GM12872 (cell line): Measurements from ENCODE around the gene RPS6KA2.

Experiments
- TF ChIP-seq, protein P1 (sequence below): IDR thresholded peaks from 3 replicates; pipeline ENCODE4 v1.5.1; 2011; ENCODE audit warnings: low read depth, mild to moderate bottlenecking, low read length, moderate library complexity; ENCODE audit not compliant: insufficient read depth

The RPS6KA2 gene

GRCh38 chr6:166488701-166489100 lies 138.3 kb downstream of the RPS6KA2 start:
- TF ChIP-seq, protein P1, sequence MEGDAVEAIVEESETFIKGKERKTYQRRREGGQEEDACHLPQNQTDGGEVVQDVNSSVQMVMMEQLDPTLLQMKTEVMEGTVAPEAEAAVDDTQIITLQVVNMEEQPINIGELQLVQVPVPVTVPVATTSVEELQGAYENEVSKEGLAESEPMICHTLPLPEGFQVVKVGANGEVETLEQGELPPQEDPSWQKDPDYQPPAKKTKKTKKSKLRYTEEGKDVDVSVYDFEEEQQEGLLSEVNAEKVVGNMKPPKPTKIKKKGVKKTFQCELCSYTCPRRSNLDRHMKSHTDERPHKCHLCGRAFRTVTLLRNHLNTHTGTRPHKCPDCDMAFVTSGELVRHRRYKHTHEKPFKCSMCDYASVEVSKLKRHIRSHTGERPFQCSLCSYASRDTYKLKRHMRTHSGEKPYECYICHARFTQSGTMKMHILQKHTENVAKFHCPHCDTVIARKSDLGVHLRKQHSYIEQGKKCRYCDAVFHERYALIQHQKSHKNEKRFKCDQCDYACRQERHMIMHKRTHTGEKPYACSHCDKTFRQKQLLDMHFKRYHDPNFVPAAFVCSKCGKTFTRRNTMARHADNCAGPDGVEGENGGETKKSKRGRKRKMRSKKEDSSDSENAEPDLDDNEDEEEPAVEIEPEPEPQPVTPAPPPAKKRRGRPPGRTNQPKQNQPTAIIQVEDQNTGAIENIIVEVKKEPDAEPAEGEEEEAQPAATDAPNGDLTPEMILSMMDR = no peak

DNA sequence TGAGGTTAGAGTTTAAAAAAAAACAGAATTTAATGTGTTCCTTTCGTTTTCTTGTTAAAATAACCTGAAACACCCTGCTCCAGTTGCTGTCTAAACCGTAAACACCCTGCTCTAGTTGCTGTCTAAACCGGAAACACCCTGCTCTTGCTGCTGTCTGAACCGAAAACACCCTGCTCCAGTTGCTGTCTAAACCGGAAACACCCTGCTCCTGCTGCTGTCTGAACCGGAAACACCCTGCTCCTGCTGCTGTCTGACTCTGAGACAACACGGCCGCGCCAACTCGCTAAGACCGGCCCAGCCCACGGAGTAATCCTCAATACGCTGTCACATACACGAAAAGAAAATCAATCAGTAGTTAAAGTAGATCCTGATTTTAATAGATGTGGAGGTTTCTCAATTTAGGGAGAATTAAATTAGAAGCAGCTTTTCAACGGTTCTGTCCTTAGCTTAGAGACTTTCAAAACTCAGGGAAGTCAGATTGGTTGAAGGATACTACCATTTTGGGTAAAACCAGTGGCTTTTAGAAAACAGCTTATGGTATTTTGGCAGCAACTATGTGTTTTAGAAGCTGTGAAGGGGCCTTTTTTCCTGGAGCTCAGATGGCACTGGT lies 138.9 kb downstream of the RPS6KA2 start:
- TF ChIP-seq, protein P1 = no peak

DNA sequence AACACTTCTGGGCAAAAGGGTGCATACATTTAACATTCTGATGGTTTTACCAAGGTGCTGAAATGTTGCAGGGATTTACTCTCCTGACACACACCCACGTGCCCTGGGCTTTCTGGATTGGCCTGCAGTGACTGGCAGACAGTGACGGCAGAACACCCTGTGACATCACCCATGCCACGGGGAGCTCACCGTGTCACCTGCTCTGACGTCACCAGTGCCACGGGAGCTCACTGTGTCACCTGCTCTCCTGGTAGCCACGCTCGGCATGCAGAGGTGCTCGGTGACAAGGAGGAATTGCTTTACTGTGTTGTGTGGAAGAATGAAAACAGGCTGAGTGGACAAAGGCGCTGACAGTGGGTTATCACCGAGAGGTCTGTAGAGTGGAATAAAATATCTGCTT lies 139.9 kb downstream of the RPS6KA2 start:
- TF ChIP-seq, protein P1 = no peak

- TF ChIP-seq, protein P1 = no peak
These were observed 140.5 kb downstream of the RPS6KA2 start for GRCh38 chr6:166486536-166486880.

GRCh38 chr6:166485651-166486535 lies 141.2 kb downstream of the RPS6KA2 start:
- TF ChIP-seq, protein P1 = no peak

DNA sequence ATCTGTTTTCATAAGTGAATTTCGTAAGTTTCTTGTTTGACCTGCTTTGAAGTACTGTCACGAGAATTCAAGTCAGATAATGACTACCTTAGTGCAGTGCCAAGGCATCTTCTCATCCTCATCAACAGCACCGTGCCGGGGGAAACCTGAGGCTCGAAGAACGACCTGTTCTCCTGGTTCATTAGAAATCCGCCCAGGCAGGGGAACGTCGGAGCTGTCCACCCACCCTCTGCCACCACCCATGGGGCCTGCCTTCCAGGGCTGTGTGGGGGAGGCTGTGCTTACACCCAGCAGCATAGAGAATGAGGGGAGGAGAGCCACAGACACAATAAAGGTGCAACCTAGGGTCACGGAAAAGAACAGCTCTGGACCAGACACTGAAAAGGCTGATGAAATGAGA lies 142.2 kb downstream of the RPS6KA2 start:
- TF ChIP-seq, protein P1 = no peak

- TF ChIP-seq, protein P1 = no peak
These were observed 143.3 kb downstream of the RPS6KA2 start for GRCh38 chr6:166483573-166484250.
